Coronary artery (tissue), 2 donors: ENCODE measurements around the gene FERMT3.
A peak's percentile ranks its signal among the peaks of the same experiment; 100 is the strongest.

Experiments
- DNase-seq: peaks from one replicate; pipeline ENCODE4 v3.0.0-alpha.2; 2017; ENCODE audit warnings: low spot score
- H3K27ac ChIP-seq, 2 donors: fragments of 200-600 bp; sonication (generic); one replicate each; pipeline ENCODE4 v1.5.1; 2016 to 2019
- H3K4me3 ChIP-seq: fragments of 200-600 bp; sonication (generic); 2 replicates; pipeline ENCODE4 v1.5.1; 2016; ENCODE audit warnings: mild to moderate bottlenecking, moderate library complexity
- CTCF ChIP-seq: fragments of 200-600 bp; sonication (generic); IDR thresholded peaks from one replicate; pipeline ENCODE4 v1.5.1; 2019; ENCODE audit warnings: antibody characterized with exemption

The FERMT3 gene

GRCh38 chr11:64267207-64267945 lies 60.9 kb downstream of the FERMT3 start:
- Histone ChIP-seq H3K27ac (peak overlapping the region; percentile 85 to 95), H3K4me3 (no peak overlapping the region)
- no peak for DNase-seq
- TF ChIP-seq CTCF, result no peak

GRCh38 chr11:64268025-64268892 lies 61.7 kb downstream of the FERMT3 start:
- TF ChIP-seq CTCF, result no peak
- Histone ChIP-seq H3K4me3 (peak overlapping the region; percentile 85), H3K27ac (peak overlapping the region; percentile 85 to 95)
- DNase-seq, result no peak

GRCh38 chr11:64268893-64269539 lies 62.5 kb downstream of the FERMT3 start:
- peak; percentile 89 for DNase-seq
- H3K27ac ChIP-seq, result peak overlapping the region; percentile 85 to 95
- peak overlapping the region; percentile 85 for H3K4me3 ChIP-seq
- TF ChIP-seq CTCF, result no peak

GRCh38 chr11:64269540-64270220 lies 63.2 kb downstream of the FERMT3 start:
- DNase-seq, result peak; percentile 99
- Histone ChIP-seq H3K4me3 (peak overlapping the region; percentile 85), H3K27ac (peak overlapping the region; percentile 85 to 98)
- no peak for TF ChIP-seq CTCF
